WTC11 (cell line): ENCODE measurements around the gene RASA1. TPM values are rescaled to one million over a fixed set of nuclear protein-coding genes. Genes with fewer than 3 reads are reported as not detected.
"Not testable (repeated sequence)": the region's sequence is repeated elsewhere in the genome, so short reads cannot be mapped to it uniquely, and the experiment has no call there.

ENCODE experiments used
- ATAC-seq: fragments of 200-7000 bp; cut with Tn5 transposase; 2 replicates; pipeline ENCODE4 v1.10.0; 2021; ENCODE audit warnings: mild to moderate bottlenecking, moderate library complexity
- CTCF ChIA-PET: fragments of 300-600 bp; sonication (Branson Sonifier 250); formaldehyde crosslinking; loops from one replicate; lab custom pipeline; 2021; ENCODE audit warnings: antibody characterized with exemption; lab: Charles Lee
- POLR2A ChIA-PET: fragments of 350-600 bp; sonication (Branson Sonifier 250); formaldehyde crosslinking; loops from one replicate; lab custom pipeline; 2021; ENCODE audit warnings: antibody characterized with exemption; lab: Charles Lee
- DNase-seq: peaks from one replicate; pipeline ENCODE4 v3.0.0; 2021; ENCODE audit warnings: low spot score
- H3K27ac Mint-ChIP-seq: 2 replicates; pipeline ENCODE4 v1.8.0; 2021; ENCODE audit warnings: mixed read lengths
- H3K27me3 Mint-ChIP-seq: 2 replicates; pipeline ENCODE4 v1.8.0; 2021; ENCODE audit warnings: low read depth, mild to moderate bottlenecking, moderate library complexity, mixed read lengths
- H3K36me3 Mint-ChIP-seq: 2 replicates; pipeline ENCODE4 v1.8.0; 2021; ENCODE audit warnings: mixed read lengths
- H3K4me1 Mint-ChIP-seq: 2 replicates; pipeline ENCODE4 v1.8.0; 2022; ENCODE audit warnings: mixed read lengths
- H3K4me3 Mint-ChIP-seq: 2 replicates; pipeline ENCODE4 v1.8.0; 2021; ENCODE audit warnings: mild to moderate bottlenecking, moderate library complexity, mixed read lengths
- H3K9me3 Mint-ChIP-seq: 2 replicates; pipeline ENCODE4 v1.8.0; 2021; ENCODE audit warnings: mixed read lengths
- E2F1 ChIP-seq: sonication (generic); formaldehyde crosslinking; IDR thresholded peaks from 2 replicates; pipeline ENCODE4 v1.8.0; 2022; ENCODE audit warnings: mild to moderate bottlenecking, missing genetic modification reagents
- HMGXB4 ChIP-seq: sonication (generic); formaldehyde crosslinking; IDR thresholded peaks from 2 replicates; pipeline ENCODE4 v1.8.1; 2023; ENCODE audit warnings: mild to moderate bottlenecking, moderate library complexity, missing genetic modification reagents
- JAZF1 ChIP-seq: fragments of 250-450 bp; sonication (Bioruptor Pico); IDR thresholded peaks from 2 replicates; pipeline ENCODE4 v1.9.0; 2021; ENCODE audit warnings: moderate library complexity, mild to moderate bottlenecking, inconsistent platforms
- KAT7 ChIP-seq: sonication (generic); formaldehyde crosslinking; IDR thresholded peaks from 2 replicates; pipeline ENCODE4 v1.8.1; 2023; ENCODE audit warnings: missing genetic modification reagents, mild to moderate bottlenecking, borderline replicate concordance
- PRRX2 ChIP-seq: fragments of 250-450 bp; sonication (Bioruptor Pico); IDR thresholded peaks from 2 replicates; pipeline ENCODE4 v1.8.0; 2021; ENCODE audit warnings: mild to moderate bottlenecking
- RORB ChIP-seq: fragments of 250-450 bp; sonication (Bioruptor Pico); IDR thresholded peaks from 2 replicates; pipeline ENCODE4 v1.9.0; 2021; ENCODE audit warnings: mild to moderate bottlenecking
- ZBTB43 ChIP-seq: sonication (generic); formaldehyde crosslinking; IDR thresholded peaks from 2 replicates; pipeline ENCODE4 v1.8.1; 2023; ENCODE audit warnings: mild to moderate bottlenecking, missing genetic modification reagents
- ZMAT4 ChIP-seq: fragments of 250-450 bp; sonication (Bioruptor Pico); IDR thresholded peaks from 2 replicates; pipeline ENCODE4 v1.9.0; 2021; ENCODE audit warnings: mild to moderate bottlenecking
- ZNF263 ChIP-seq: sonication (generic); formaldehyde crosslinking; IDR thresholded peaks from 2 replicates; pipeline ENCODE4 v1.8.1; 2022; ENCODE audit warnings: low read depth, mild to moderate bottlenecking, moderate library complexity, missing genetic modification reagents
- ZNF317 ChIP-seq: sonication (generic); formaldehyde crosslinking; IDR thresholded peaks from 2 replicates; pipeline ENCODE4 v1.8.1; 2023; ENCODE audit warnings: low read depth, mild to moderate bottlenecking, moderate library complexity, missing genetic modification reagents, borderline replicate concordance
- ZNF425 ChIP-seq: fragments of 250-450 bp; sonication (Bioruptor Pico); conservative IDR thresholded peaks from 2 replicates; pipeline ENCODE4 v1.9.0; 2021; ENCODE audit warnings: mild to moderate bottlenecking
- total RNA-seq: library from RNA; stranded (reverse); gene quantifications from 3 replicates; pipeline ENCODE4 v1.2.3, GENCODE V29; 2021
- TF ChIP-seq, protein P1 (sequence below): sonication (generic); formaldehyde crosslinking; IDR thresholded peaks from 2 replicates; pipeline ENCODE4 v1.8.1; 2023; ENCODE audit warnings: mild to moderate bottlenecking, missing genetic modification reagents, moderate library complexity
- TF ChIP-seq, protein P2 (sequence below): sonication (generic); formaldehyde crosslinking; IDR thresholded peaks from 2 replicates; pipeline ENCODE4 v1.8.1; 2023; ENCODE audit warnings: mild to moderate bottlenecking, missing genetic modification reagents
- TF ChIP-seq, protein P3 (sequence below): sonication (generic); formaldehyde crosslinking; IDR thresholded peaks from 2 replicates; pipeline ENCODE4 v1.8.1; 2022; ENCODE audit warnings: mild to moderate bottlenecking, moderate library complexity, missing genetic modification reagents
- TF ChIP-seq, protein P4 (sequence below): fragments of 250-450 bp; sonication (Bioruptor Pico); IDR thresholded peaks from 2 replicates; pipeline ENCODE4 v1.9.0; 2021; ENCODE audit warnings: moderate library complexity, mild to moderate bottlenecking, inconsistent platforms, borderline replicate concordance

The RASA1 gene
- total RNA-seq, 1 experiment from 2014 or later: 31.0 TPM

DNA sequence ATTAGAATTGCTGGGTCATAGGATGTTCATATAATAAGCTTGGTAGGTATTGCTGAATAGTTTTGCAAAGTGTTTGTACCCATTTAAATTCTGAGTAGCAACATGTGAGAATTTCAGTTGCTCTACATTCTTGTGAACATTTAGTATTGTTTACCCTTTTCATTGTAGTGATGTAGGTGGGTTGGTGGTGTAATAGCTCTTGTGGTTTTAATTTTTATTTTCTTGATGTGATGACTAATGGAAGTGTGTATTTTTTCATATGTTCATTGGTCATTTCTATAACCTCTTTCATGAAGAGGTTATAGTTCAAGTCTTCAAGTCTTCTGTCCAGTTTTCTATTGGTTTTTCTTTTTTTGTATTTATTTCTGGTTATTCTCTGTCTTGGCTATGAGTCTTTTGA is 34.4 kb downstream of the RASA1 start (continued):
- TF ChIP-seq ZNF425 (CRISPR knock-in tag): no peak

- H3K4me1 Mint-ChIP-seq: peaks cover 16% of the 10 kb centered on the region
- no peak for TF ChIP-seq HMGXB4
- TF ChIP-seq, protein P1, sequence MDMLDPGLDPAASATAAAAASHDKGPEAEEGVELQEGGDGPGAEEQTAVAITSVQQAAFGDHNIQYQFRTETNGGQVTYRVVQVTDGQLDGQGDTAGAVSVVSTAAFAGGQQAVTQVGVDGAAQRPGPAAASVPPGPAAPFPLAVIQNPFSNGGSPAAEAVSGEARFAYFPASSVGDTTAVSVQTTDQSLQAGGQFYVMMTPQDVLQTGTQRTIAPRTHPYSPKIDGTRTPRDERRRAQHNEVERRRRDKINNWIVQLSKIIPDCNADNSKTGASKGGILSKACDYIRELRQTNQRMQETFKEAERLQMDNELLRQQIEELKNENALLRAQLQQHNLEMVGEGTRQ (CRISPR knock-in tag): no peak
- no peak for TF ChIP-seq RORB
- no peak for TF ChIP-seq PRRX2 (CRISPR knock-in tag)
- TF ChIP-seq, protein P2, sequence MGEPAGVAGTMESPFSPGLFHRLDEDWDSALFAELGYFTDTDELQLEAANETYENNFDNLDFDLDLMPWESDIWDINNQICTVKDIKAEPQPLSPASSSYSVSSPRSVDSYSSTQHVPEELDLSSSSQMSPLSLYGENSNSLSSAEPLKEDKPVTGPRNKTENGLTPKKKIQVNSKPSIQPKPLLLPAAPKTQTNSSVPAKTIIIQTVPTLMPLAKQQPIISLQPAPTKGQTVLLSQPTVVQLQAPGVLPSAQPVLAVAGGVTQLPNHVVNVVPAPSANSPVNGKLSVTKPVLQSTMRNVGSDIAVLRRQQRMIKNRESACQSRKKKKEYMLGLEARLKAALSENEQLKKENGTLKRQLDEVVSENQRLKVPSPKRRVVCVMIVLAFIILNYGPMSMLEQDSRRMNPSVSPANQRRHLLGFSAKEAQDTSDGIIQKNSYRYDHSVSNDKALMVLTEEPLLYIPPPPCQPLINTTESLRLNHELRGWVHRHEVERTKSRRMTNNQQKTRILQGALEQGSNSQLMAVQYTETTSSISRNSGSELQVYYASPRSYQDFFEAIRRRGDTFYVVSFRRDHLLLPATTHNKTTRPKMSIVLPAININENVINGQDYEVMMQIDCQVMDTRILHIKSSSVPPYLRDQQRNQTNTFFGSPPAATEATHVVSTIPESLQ (CRISPR knock-in tag): no peak
- TF ChIP-seq, all 79 proteins: peak for 0
- no peak for ATAC-seq
- Mint-ChIP-seq H3K27me3 (no peaks in the 10 kb centered on the region), H3K27ac (no peak overlapping the region), H3K36me3 (peaks cover 26% of the 10 kb centered on the region), H3K4me3 (no peak overlapping the region), H3K9me3 (peaks cover 17% of the 10 kb centered on the region)
- no peak for DNase-seq
- POLR2A ChIA-PET: no interaction called here
- CTCF ChIA-PET: no interaction called here
Observed at GRCh38 chr5:87303324-87303723, 35.6 kb downstream of the RASA1 start.

DNA sequence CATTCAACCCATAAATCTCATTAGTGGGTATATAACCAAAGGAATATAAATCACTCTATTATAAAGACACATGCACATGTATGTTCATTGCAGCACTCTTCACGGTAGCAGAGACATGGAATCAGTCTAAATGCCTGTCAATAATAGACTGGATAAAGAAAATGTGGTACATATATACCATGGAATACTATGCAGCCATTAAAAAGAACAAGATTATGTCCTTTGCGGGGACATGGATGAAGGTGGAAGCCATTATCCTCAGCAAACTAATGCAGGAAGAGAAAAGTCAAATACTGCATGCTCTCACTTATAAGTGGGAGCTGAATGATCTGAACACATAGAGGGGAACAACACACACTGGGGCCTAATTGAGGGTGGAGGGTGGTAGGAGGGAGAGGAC is 38.4 kb downstream of the RASA1 start:
- ATAC-seq, CTCF ChIA-PET, H3K27ac Mint-ChIP-seq, DNase-seq, H3K27me3 Mint-ChIP-seq, H3K4me3 Mint-ChIP-seq, POLR2A ChIA-PET: not testable (repeated sequence)
- peaks cover 26% of the 10 kb centered on the region for H3K36me3 Mint-ChIP-seq
- peaks cover 30% of the 10 kb centered on the region for H3K4me1 Mint-ChIP-seq
- H3K9me3 Mint-ChIP-seq: peaks cover 17% of the 10 kb centered on the region

- Mint-ChIP-seq H3K27ac (peak overlapping the region; percentile 86), H3K4me1 (peaks cover 41% of the 10 kb centered on the region), H3K36me3 (peaks cover 26% of the 10 kb centered on the region), H3K27me3 (no peaks in the 10 kb centered on the region), H3K4me3 (peak overlapping the region; percentile 17), H3K9me3 (peaks cover 17% of the 10 kb centered on the region)
- ATAC-seq (peak; percentile 50), DNase-seq (no peak)
- ChIA-PET CTCF (no interaction called here), POLR2A (no interaction called here)
- no peak for TF ChIP-seq ZMAT4 (CRISPR knock-in tag)
- no peak for TF ChIP-seq HMGXB4
- TF ChIP-seq ZBTB43 (CRISPR knock-in tag): no peak
- TF ChIP-seq ZNF263 (CRISPR knock-in tag): no peak
- TF ChIP-seq E2F1 (CRISPR knock-in tag): no peak
- TF ChIP-seq, protein P3, sequence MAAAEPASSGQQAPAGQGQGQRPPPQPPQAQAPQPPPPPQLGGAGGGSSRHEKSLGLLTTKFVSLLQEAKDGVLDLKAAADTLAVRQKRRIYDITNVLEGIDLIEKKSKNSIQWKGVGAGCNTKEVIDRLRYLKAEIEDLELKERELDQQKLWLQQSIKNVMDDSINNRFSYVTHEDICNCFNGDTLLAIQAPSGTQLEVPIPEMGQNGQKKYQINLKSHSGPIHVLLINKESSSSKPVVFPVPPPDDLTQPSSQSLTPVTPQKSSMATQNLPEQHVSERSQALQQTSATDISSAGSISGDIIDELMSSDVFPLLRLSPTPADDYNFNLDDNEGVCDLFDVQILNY (CRISPR knock-in tag): no peak
- no peak for TF ChIP-seq JAZF1 (CRISPR knock-in tag)
- TF ChIP-seq, protein P4, sequence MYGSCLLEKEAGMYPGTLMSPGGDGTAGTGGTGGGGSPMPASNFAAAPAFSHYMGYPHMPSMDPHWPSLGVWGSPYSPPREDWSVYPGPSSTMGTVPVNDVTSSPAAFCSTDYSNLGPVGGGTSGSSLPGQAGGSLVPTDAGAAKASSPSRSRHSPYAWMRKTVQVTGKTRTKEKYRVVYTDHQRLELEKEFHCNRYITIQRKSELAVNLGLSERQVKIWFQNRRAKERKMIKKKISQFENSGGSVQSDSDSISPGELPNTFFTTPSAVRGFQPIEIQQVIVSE: no peak
- no peak for TF ChIP-seq KAT7
- no peak for TF ChIP-seq ZNF317 (CRISPR knock-in tag)
Observed at GRCh38 chr5:87307796-87308423, 40.2 kb downstream of the RASA1 start.
